HepG2 (cell line): ENCODE measurements around the gene NCOA5. TPM values are rescaled to one million over a fixed set of nuclear protein-coding genes. Genes with fewer than 3 reads are reported as not detected.

ENCODE experiments used
- ATAC-seq: fragments of 200-7000 bp; cut with Tn5 transposase; 3 replicates; pipeline ENCODE4 v1.9.1; 2020; ENCODE audit warnings: mild to moderate bottlenecking, moderate library complexity
- BruUV-seq: library from RNA; stranded (reverse); fragments of 400-500 nt; replicated peaks from 2 replicates; lab custom pipeline; 2021; lab: Mats Ljungman, UMichigan
- CTCF ChIA-PET: fragments of 300-600 bp; formaldehyde crosslinking; extraction: SDS; loops from one replicate; lab custom pipeline; 2021; ENCODE audit warnings: low total read pairs, inconsistent platforms, low intra/inter-chr PET ratio; lab: Yijun Ruan, JAX
- POLR2A ChIA-PET: fragments of 350-600 bp; sonication (Branson Sonifier 250); formaldehyde crosslinking; loops from one replicate; lab custom pipeline; 2020; ENCODE audit warnings: antibody characterized with exemption, inconsistent platforms; lab: Yijun Ruan, JAX
- DNase-seq: peaks from one replicate; pipeline ENCODE4 v3.0.0-alpha.2; 2015; ENCODE audit warnings: low spot score
- FAIRE-seq: peaks from 3 replicates; lab custom pipeline; 2011; peaks lifted over from hg19 to GRCh38; lab: Jason Lieb, UNC
- H2AFZ ChIP-seq: one replicate; pipeline ENCODE4 v1.6.1; 2011; ENCODE audit warnings: low read length, inconsistent platforms
- H3K27ac ChIP-seq: fragments of 300-600 bp; 3 replicates; pipeline ENCODE4 v1.8.0; 2011; ENCODE audit warnings: mixed run types, mild to moderate bottlenecking, mixed read lengths, low read length, inconsistent platforms; ENCODE audit not compliant: insufficient read depth; ENCODE audit errors: extremely low read length
- H3K27me3 ChIP-seq, 2 experiments: fragments of 200-600 bp in 1 of 2; 2 replicates in 1 of 2; 3 replicates in 1 of 2; pipeline versions ENCODE4 v1.6.0 to v1.8.0; 2011; ENCODE audit warnings: low read length in 2 of 2, mild to moderate bottlenecking in 2 of 2, moderate library complexity in 2 of 2, inconsistent platforms in 1 of 2; ENCODE audit not compliant: insufficient read depth in 2 of 2, control insufficient read depth in 1 of 2
- H3K36me3 ChIP-seq, 2 experiments: fragments of 200-600 bp in 1 of 2; replicated peaks in 1 of 2; 2 replicates in 1 of 2; 3 replicates in 1 of 2; pipeline versions ENCODE4 v1.5.1 to v1.8.0; 2011; ENCODE audit warnings: low read length in 2 of 2, inconsistent platforms in 1 of 2; ENCODE audit not compliant: insufficient read depth in 2 of 2, control insufficient read depth in 1 of 2
- H3K4me1 ChIP-seq: 2 replicates; pipeline ENCODE4 v1.5.1; 2012; ENCODE audit warnings: low read length, inconsistent platforms; ENCODE audit not compliant: insufficient read depth
- H3K4me2 ChIP-seq: 2 replicates; pipeline ENCODE4 v1.6.0; 2011; ENCODE audit warnings: low read depth, low read length, inconsistent platforms
- H3K4me3 ChIP-seq, 3 experiments: fragments of 200-600 bp in 1 of 3; sonication (generic), shearing (Covaris generic) in 1 of 3; replicated peaks in 1 of 3; 2 replicates each; pipeline ENCODE4 v1.5.1; 2011 to 2016; ENCODE audit warnings: low read length in 3 of 3, inconsistent platforms in 2 of 3, low read depth in 2 of 3, mild to moderate bottlenecking in 2 of 3, control low read depth in 1 of 3, mixed read lengths in 1 of 3; ENCODE audit not compliant: insufficient read depth in 1 of 3
- H3K79me2 ChIP-seq: one replicate; pipeline ENCODE4 v1.6.1; 2011; ENCODE audit warnings: low read length, inconsistent platforms; ENCODE audit not compliant: insufficient read depth
- H3K9ac ChIP-seq: 2 replicates; pipeline ENCODE4 v1.6.0; 2011; ENCODE audit warnings: mild to moderate bottlenecking, low read depth, low read length, inconsistent platforms; ENCODE audit not compliant: insufficient read depth
- H3K9me3 ChIP-seq: 2 replicates; pipeline ENCODE4 v1.5.1; 2012; ENCODE audit warnings: mild to moderate bottlenecking, low read length
- H4K20me1 ChIP-seq: 2 replicates; pipeline ENCODE4 v1.6.0; 2011; ENCODE audit warnings: inconsistent platforms, mild to moderate bottlenecking, low read length, moderate library complexity; ENCODE audit not compliant: insufficient read depth
- AFF4 ChIP-seq: sonication (generic); formaldehyde crosslinking; IDR thresholded peaks from 2 replicates; pipeline ENCODE4 v1.4.0; 2020; ENCODE audit warnings: missing genetic modification reagents
- ARNT2 ChIP-seq: sonication (generic); formaldehyde crosslinking; IDR thresholded peaks from 2 replicates; pipeline ENCODE4 v1.8.0; 2022; ENCODE audit warnings: mild to moderate bottlenecking, low read depth, missing genetic modification reagents, moderate library complexity
- BCL6 ChIP-seq: IDR thresholded peaks from 2 replicates; pipeline ENCODE4 v1.6.1; 2016; ENCODE audit warnings: missing genetic modification reagents, missing compliant biosample characterization
- BORCS8-MEF2B ChIP-seq: sonication (generic); formaldehyde crosslinking; IDR thresholded peaks from 2 replicates; pipeline ENCODE4 v1.8.0; 2022; ENCODE audit warnings: mild to moderate bottlenecking, missing genetic modification reagents
- CERS6 ChIP-seq: sonication (generic); formaldehyde crosslinking; IDR thresholded peaks from 2 replicates; pipeline ENCODE4 v1.5.0; 2020; ENCODE audit warnings: missing genetic modification reagents
- CREB1 ChIP-seq, 2 experiments: fragments of 450-650 bp in 1 of 2; IDR thresholded peaks; 2 replicates each; pipeline ENCODE4 v1.6.1; 2016 to 2017; ENCODE audit warnings: control low read depth in 1 of 2, mild to moderate bottlenecking in 1 of 2, missing compliant biosample characterization in 1 of 2, missing genetic modification characterization in 1 of 2
- FOXK2 ChIP-seq: fragments of 450-650 bp; IDR thresholded peaks from 2 replicates; pipeline ENCODE4 v1.6.1; 2016
- MAF1 ChIP-seq: sonication (generic); formaldehyde crosslinking; IDR thresholded peaks from 2 replicates; pipeline ENCODE4 v1.5.0; 2020; ENCODE audit warnings: missing genetic modification reagents, borderline replicate concordance
- NFE2L2 ChIP-seq: fragments of 150-350 bp; IDR thresholded peaks from 2 replicates; pipeline ENCODE4 v1.6.1; 2014; ENCODE audit warnings: low read length
- PATZ1 ChIP-seq: sonication (generic); formaldehyde crosslinking; IDR thresholded peaks from 2 replicates; pipeline ENCODE4 v1.4.0; 2020; ENCODE audit warnings: missing genetic modification reagents
- SMAD1 ChIP-seq: sonication (generic); formaldehyde crosslinking; IDR thresholded peaks from 2 replicates; pipeline ENCODE4 v1.4.0; 2020; ENCODE audit warnings: missing genetic modification reagents, low read depth, mild to moderate bottlenecking, borderline replicate concordance
- TRIM22 ChIP-seq: fragments of 450-650 bp; IDR thresholded peaks from 2 replicates; pipeline ENCODE4 v1.6.1; 2017
- ZBTB1 ChIP-seq: sonication (generic); formaldehyde crosslinking; IDR thresholded peaks from 2 replicates; pipeline ENCODE4 v1.4.0; 2020; ENCODE audit warnings: missing genetic modification reagents, borderline replicate concordance
- ZFP36L1 ChIP-seq: sonication (generic); formaldehyde crosslinking; IDR thresholded peaks from 2 replicates; pipeline ENCODE4 v1.8.0; 2022; ENCODE audit warnings: mild to moderate bottlenecking, missing genetic modification reagents, moderate library complexity
- ZNF550 ChIP-seq: sonication (generic); formaldehyde crosslinking; IDR thresholded peaks from 2 replicates; pipeline ENCODE4 v1.4.0; 2020; ENCODE audit warnings: mild to moderate bottlenecking, missing genetic modification reagents, borderline replicate concordance
- ZNF629 ChIP-seq: sonication (generic); formaldehyde crosslinking; conservative IDR thresholded peaks from 2 replicates; pipeline ENCODE4 v1.5.0; 2020; ENCODE audit warnings: missing genetic modification reagents
- ZNF792 ChIP-seq: IDR thresholded peaks from 2 replicates; pipeline ENCODE4 v1.6.1; 2016
- WGBS: methylation state at CpG from one replicate; pipeline ENCODE4 v1.1.6; 2017; ENCODE audit warnings: low lambda C conversion rate; 5-methylcytosine and 5-hydroxymethylcytosine counted together
- in situ Hi-C: cut with HindIII; loops from 2 replicates; pipeline ENCODE4 v1.10.0; 2017; ENCODE audit warnings: low pct_unique_long_range_greater_than_20kb; ENCODE audit not compliant: extremely low pct_ligation_motif_present
- intact Hi-C: fragments of 100-400 bp; cut with micrococcal nuclease; formaldehyde crosslinking; loops from one replicate; pipeline ENCODE4 v1.10.0; 2022; ENCODE audit not compliant: unreplicated experiment
- polyA plus RNA-seq, 8 experiments: library from polyadenylated mRNA; depleted of rRNA in 3 of 8; stranded (reverse) in 7 of 8; unstranded in 1 of 8; fragments of >200 nt; fragmentation: Illumina TruSeq in 4 of 8; extraction: Trizol in 4 of 8; gene quantifications; 2 replicates each; pipeline versions ENCODE4 v1.2.1 to v1.2.3, GENCODE V29; 2011 to 2016; ENCODE audit warnings: low read depth in 4 of 8, missing spikeins in 1 of 8, mixed read lengths in 1 of 8; ENCODE audit not compliant: insufficient read depth in 1 of 8
- total RNA-seq, 5 experiments: library from RNA; depleted of rRNA; stranded (reverse); fragments of >200 nt; fragmentation: Illumina TruSeq; extraction: Trizol; gene quantifications; 2 replicates each; pipeline ENCODE4 v1.2.3, GENCODE V29; 2016; ENCODE audit warnings: low read depth in 1 of 5

The NCOA5 gene
- total and polyA plus RNA-seq, 2 of the 13 experiments (the other 11 are each of a cell fraction or from before 2014, with no cell fraction given): 16.5 to 28.4 TPM

GRCh38 chr20:46101957-46102356 lies 12.2 kb upstream of the NCOA5 start (continued):
- TF ChIP-seq AFF4 (CRISPR knock-in tag) (no peak), TRIM22 (no peak), ZBTB1 (CRISPR knock-in tag) (no peak), ZNF792 (CRISPR knock-in tag) (no peak), CREB1 (IDR thresholded peaks at IDR 0.05) (peak; percentile 81), CREB1 (CRISPR knock-in tag; IDR thresholded peaks at IDR 0.05) (no peak), ZNF550 (CRISPR knock-in tag) (no peak), MAF1 (CRISPR knock-in tag) (no peak), BCL6 (CRISPR knock-in tag) (peak; percentile 45; the same call in 1 of the 2 replicates)

- H2AFZ ChIP-seq: no peak overlapping the region
- 0 out of 2 replicates have a peak, but pooled peaks cover 11% of the 10 kb centered on the region for H3K4me1 ChIP-seq
- no peaks in the 10 kb centered on the region for H4K20me1 ChIP-seq
- DNase-seq: no peak
- no peak for ATAC-seq
- ChIA-PET POLR2A (no interaction called here), CTCF (no interaction called here)
- in situ Hi-C loops (no loop called here), intact Hi-C loops (no loop called here)
- no peaks in the 10 kb centered on the region for H3K36me3 ChIP-seq
- H3K79me2 ChIP-seq: no peaks in the 10 kb centered on the region
- H3K4me2 ChIP-seq: no peak overlapping the region
- H3K4me3 ChIP-seq: no peak overlapping the region
- FAIRE-seq: no peak
- 58% methylated on average over 5 of the region's 5 CpGs for WGBS
- H3K9ac ChIP-seq: no peak overlapping the region
- BruUV-seq: no TSS peak
- peaks cover 2 to 49% of the 10 kb centered on the region in 2 experiments; a peak in 4 of 5 replicates for H3K27me3 ChIP-seq
- no peaks in the 10 kb centered on the region; the same call in 1 of the 2 replicates for H3K9me3 ChIP-seq
- no peak overlapping the region for H3K27ac ChIP-seq
- no peak for TF ChIP-seq PATZ1 (CRISPR knock-in tag)
- TF ChIP-seq NFE2L2: no peak
- TF ChIP-seq CERS6: no peak
- no peak for TF ChIP-seq FOXK2
- no peak for TF ChIP-seq ARNT2 (CRISPR knock-in tag)
- TF ChIP-seq SMAD1 (CRISPR knock-in tag): no peak
- no peak for TF ChIP-seq ZNF629 (CRISPR knock-in tag)
- no peak for TF ChIP-seq ZFP36L1 (CRISPR knock-in tag)
- TF ChIP-seq BORCS8-MEF2B (CRISPR knock-in tag): no peak
Observed at GRCh38 chr20:46100988-46101387, 11.2 kb upstream of the NCOA5 start.
